GM21381 (cell line): Measurements from ENCODE around the gene DAPP1.
"Not testable (repeated sequence)": the region's sequence is repeated elsewhere in the genome, so short reads cannot be mapped to it uniquely, and the experiment has no call there.

Experiments
- ATAC-seq: cut with Tn5 transposase; IDR thresholded peaks from one replicate; pipeline ENCODE4 v1.9.1; 2021; ENCODE audit warnings: mild to moderate bottlenecking, moderate library complexity; ENCODE audit not compliant: unreplicated experiment

DAPP1 gene

DNA sequence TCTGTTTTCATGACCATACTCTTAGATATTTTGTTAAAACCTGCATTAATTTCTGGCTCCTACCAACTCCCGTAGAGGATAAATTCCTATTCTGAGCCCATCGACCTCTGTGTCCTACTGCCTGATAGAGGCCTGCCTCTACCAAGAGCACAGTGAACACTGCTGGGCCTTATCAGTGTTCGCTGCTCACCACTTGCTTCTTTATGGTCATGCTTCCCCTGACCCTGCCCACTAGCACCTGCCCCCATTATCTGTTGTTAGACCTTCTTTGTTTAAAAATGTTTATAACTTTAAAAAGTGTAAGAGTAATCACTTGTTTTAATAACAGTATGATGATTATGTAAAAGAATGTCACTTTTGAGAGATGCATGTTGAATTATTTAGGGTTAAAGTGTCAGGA, 6.1 kb downstream of the DAPP1 start:
- no peak for ATAC-seq

GRCh38 chr4:99824070-99824599, 7.5 kb downstream of the DAPP1 start:
- ATAC-seq = no peak

DNA sequence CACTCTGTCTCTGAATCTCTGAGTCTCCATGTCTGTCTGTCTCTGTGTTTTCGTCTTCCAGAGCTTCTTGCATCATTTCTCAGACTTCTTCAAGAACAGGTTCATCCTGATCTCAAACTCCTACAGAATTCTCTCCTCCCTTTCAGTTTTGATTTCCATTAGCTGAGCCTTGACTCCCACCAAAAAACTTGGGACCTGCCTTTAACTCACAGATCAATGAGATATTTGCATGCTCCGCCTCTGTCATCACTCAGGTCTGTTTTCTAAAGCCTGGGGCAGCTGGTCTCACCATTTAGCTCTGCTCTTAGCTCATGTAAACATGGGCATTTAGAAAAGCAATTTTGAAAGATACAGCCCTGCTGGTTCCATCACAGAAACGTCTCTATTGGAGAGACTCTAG, 8.6 kb downstream of the DAPP1 start:
- ATAC-seq = no peak

GRCh38 chr4:99826016-99826415, 9.4 kb downstream of the DAPP1 start:
- ATAC-seq = no peak

GRCh38 chr4:99827454-99827853, 10.8 kb downstream of the DAPP1 start:
- ATAC-seq = no peak

GRCh38 chr4:99827857-99828256, 11.2 kb downstream of the DAPP1 start:
- ATAC-seq = no peak

DNA sequence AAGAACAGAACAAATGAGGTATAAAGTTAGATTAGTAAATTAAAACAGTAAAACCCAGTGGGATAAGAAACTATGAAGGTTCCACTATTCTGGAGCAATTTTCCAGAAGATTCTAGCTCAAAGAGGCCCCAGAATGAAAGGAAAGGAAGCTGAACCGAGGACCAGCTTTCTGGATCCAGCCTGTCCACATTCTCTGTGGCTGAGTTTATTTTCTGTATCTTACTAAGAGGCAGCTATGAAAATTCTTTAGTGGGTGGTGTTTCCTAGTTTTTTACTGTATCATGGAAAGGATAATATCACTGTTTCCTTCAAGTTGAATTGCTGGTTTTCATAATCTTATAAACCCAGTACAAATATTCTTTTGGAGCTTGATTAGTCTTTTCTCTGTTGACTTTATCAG, 11.8 kb downstream of the DAPP1 start:
- no peak for ATAC-seq

DNA sequence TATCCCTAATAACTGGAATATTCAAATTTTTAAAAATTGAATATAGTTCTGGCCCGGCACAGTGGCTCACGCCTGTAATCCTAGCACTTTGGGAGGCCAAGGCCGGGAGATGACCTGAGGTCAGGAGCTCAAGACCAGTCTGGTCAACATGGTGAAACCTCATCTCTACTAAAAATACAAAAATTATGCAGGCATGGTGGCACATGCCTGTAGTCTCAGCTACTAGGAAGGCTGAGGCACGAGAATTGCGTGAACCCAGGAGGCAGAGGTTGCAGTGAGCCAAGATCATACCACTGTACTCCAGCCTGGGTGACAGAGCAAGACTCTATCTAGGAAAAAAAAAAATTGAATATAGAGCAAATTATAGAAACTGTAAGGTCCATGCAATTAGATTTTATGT, 13.4 kb downstream of the DAPP1 start:
- ATAC-seq = not testable (repeated sequence)

DNA sequence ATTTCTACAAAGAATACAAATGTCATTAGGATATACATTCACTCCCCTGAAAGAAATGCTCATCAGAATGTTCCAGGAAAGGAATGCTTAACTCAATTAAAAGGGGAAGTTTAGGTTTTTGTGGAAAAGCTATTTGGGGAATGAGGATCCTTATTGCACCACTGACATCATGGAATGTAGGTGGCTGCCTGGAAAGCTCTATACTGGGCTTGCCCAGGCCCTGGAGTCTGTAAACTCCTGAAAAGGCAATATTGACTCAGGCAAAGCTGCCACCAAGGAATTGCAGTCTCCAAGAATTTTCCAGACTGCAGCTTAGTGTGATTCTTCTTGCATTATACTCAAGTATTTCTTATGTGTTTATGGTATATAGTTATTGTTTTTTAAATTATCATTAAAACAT, 15.7 kb downstream of the DAPP1 start:
- ATAC-seq = no peak

GRCh38 chr4:99832758-99833157, 16.1 kb downstream of the DAPP1 start:
- no peak for ATAC-seq

- no peak for ATAC-seq
These were observed 17.1 kb downstream of the DAPP1 start for GRCh38 chr4:99833756-99834155.

DNA sequence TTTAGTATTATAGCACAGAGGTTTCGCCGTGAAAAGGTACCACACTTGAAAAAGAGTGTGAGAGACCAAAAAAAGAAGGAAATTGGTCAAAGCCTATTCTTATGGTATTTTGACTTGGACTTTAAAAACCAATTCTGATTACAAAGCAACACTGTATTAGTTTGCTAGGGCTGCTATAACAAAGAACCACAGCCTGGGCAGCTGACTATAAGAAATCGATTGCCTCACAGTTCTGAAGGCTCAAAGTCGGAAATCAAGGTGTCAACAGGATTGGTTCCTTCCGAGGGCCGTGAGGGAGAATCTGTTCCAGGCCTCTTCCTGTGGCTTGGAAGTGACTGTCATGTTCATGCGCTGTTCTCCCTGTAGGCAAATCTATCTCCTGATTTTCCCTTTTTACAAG, 17.9 kb downstream of the DAPP1 start:
- no peak for ATAC-seq

GRCh38 chr4:99835942-99836341, 19.3 kb downstream of the DAPP1 start:
- ATAC-seq = no peak

- ATAC-seq = no peak
These were observed 22.3 kb downstream of the DAPP1 start for GRCh38 chr4:99838927-99839326.

DNA sequence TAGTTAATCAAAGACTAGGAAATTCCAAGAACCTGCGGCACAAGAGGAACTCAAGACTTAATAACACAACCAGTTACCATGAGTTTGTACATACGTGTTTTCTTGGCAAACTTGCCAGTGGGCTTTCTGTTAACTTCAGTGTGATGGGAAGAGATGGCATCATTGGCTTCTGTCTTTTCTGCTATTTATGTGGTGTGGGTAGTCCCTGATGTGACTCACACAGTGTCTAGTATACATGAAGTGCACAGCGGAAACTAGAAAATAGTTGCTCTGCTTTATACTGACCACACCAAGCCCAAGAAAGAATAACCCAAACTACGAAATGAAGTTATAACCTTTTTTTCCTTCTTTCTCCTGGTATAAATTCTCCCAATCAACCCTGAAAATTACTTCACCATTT, 24.5 kb downstream of the DAPP1 start:
- no peak for ATAC-seq

DNA sequence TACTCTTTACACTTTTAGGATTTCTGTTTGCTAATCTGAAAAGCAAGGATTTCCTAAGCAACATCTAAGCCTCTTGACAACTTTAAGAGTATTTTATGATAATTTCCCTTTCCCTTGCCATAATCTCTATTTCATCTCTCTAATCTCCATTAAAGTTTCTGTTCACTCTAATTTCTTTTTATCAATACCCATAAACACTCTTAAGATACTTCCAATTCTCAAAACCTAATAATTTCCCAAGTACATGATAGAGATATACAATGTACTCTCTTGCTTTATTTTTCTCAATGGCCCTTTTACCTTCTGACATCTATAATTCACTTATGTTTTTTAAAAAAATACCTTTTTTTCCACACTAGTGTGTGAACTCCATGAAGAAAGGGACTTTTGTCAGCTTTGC, 26.8 kb downstream of the DAPP1 start:
- ATAC-seq = no peak

DNA sequence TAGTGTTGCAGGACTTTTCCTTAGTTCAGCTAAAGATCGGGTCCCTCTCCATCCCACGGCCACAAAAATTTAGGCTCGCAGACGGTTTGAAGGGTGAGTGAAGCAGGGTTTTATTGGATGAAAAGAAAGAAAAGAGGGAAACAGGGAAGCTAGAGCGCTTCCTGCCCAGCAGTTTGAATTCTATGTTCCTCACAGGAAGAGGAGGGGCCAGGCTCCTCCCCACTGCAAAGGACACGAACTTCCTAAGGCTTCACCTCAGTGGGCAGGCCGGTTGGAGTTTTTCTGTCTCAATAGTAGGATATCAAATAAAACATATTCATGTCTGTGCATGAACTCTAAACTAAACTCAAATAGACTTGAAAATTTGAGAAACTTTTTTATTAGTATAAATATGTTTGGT, 27.4 kb downstream of the DAPP1 start:
- no peak for ATAC-seq

DNA sequence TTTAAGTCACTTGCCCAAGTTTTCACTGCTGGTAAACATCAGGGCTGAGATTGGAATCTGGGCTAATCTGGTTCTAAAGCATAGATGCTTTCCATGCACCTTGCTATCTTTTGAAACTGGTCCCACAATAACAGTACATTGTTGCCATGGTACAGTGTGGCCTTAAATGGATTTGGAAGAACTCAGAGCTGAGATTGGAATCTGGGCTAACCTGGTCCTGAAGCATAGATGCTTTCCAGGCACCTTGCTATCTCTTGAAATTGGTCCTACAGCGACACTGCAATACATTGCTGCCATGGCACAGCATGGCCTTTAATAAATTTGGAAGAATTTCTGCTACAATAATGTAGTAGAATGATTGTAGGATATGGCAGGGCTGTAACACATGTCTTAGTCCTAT, 28.6 kb downstream of the DAPP1 start:
- no peak for ATAC-seq

DNA sequence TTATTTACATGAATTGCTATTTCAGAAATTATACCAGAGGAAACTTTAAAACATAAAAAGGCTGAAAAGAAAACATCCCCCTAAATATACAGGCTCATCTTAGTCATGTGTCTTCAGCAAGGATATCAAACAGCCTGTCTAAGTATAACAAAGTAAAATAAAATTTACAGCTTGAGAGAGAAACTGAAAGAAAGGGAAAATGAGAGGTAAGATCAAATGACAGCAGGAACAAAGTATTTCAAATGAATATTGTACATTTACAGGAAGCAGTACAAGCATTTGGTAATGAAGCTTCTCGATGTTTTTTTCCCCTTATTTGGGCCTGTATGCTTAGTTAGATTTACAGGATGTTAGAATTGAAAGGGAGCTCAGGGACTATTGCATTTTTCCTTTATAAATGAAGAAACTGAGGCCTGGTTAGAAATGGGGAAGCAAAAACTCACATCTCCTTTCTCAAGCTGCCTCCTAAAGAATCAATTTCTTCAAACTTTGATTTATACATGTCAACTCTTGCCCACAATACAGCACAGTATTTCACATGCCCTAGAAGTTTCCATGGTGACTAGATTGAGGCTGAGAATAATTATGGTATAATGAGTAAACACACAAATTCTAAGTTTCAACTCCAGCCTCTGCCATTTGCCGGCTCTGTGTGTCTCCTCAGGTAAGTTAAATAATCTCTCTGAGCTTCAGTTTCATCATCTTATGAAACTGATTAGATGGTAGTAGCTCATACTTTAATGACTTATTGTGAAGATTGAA, 29.3 kb downstream of the DAPP1 start:
- ATAC-seq = no peak

GRCh38 chr4:99846891-99847290, 30.3 kb downstream of the DAPP1 start:
- no peak for ATAC-seq

DNA sequence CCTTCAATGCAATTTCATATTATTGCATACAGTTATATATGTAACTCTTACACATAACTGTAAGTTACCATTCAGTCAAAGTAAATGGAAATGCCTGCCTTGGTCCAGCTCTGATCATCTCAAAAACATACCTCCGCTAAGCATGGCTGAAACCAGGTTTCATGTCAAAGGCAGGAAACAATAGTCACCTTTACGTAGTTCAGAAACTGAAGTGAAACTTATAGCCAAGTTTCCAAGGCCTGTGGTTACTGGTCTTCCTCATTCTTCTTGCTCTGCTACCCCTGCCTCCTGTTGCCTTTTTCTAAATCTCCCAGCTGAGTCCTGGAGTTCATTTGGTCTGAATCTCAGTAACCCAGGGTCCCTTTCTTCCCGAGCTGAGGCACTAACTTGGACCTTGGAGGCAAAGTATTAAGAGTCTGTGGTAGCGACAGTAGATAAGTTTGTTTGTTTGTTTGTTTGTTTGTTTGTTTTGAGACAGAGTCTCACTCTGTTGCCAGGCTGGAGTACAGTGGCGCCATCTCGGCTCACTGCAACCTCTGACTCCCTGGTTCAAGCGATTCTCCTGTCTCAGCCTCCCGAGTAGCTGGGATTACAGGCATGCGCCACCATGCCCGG, 30.8 kb downstream of the DAPP1 start:
- ATAC-seq = peak; percentile 59

GRCh38 chr4:99848591-99849001, 32.0 kb downstream of the DAPP1 start:
- peak; percentile 35 for ATAC-seq
